HG03139 (cell line): Measurements from ENCODE around the gene OAT.

Experiments used
- ATAC-seq: cut with Tn5 transposase; IDR thresholded peaks from one replicate; pipeline ENCODE4 v1.9.1; 2021; ENCODE audit not compliant: unreplicated experiment

OAT gene

GRCh38 chr10:124356701-124357560 lies 61.8 kb downstream of the OAT start:
- no peak for ATAC-seq

- no peak for ATAC-seq
These were observed 64.0 kb downstream of the OAT start for GRCh38 chr10:124354411-124355382.

GRCh38 chr10:124353896-124354295 lies 64.8 kb downstream of the OAT start:
- no peak for ATAC-seq

- ATAC-seq: no peak
These were observed 65.5 kb downstream of the OAT start for GRCh38 chr10:124353091-124353815.

GRCh38 chr10:124351481-124352220 lies 67.1 kb downstream of the OAT start:
- ATAC-seq: no peak

- ATAC-seq: no peak
These were observed 67.9 kb downstream of the OAT start for GRCh38 chr10:124350806-124351205.

- ATAC-seq: no peak
These were observed 68.8 kb downstream of the OAT start for GRCh38 chr10:124349996-124350280.

GRCh38 chr10:124349231-124349995 lies 69.3 kb downstream of the OAT start:
- no peak for ATAC-seq

- no peak for ATAC-seq
These were observed 69.9 kb downstream of the OAT start for GRCh38 chr10:124348801-124349200.

- ATAC-seq: no peak
These were observed 70.8 kb downstream of the OAT start for GRCh38 chr10:124347956-124348355.
